ENCODE results near the gene NCDN. TPM values are rescaled to one million over a fixed set of nuclear protein-coding genes. Genes with fewer than 3 reads are reported as not detected.
A peak's percentile ranks its signal among the peaks of the same experiment; 100 is the strongest.

NCDN gene
- total RNA-seq, 4 donors from 2014 or later: 10.1 to 13.7 (median 12.1) TPM

DNA sequence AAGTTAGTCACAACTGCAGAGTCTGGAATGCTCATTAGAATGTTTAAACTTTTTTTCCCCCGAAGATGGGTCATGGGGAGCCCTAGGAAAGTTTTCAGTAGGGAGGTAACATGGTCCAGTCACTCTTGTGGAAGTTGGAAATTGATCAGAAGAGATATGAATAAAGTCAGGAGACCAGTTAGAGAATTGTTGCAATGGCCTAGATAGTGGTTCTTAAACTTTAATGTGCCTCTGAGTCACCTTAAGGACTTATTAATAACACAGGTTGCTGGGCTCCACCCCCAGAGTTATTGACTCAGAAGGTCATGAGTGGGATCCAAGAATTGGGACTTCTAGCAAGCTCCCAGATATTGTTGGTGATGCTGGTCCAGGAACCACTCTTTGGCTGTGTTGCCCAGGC, 12.3 kb downstream of the NCDN start:
- intact Hi-C loops (cut with DNase I): loop anchor here (5.0 to 10.0 kb wide), 2 partner anchors 65 to 202 kb away; no protein-coding TSS in a partner anchor
- no peak for DNase-seq
- H3K27ac ChIP-seq: no peak overlapping the region
- WGBS, 2 donors: 80 to 85% methylated on average over 1 of the region's 1 CpG
- H3K4me1 ChIP-seq: peaks cover 9 to 36% (median 15%) of the 10 kb centered on the region in 3 donors
- TF ChIP-seq CTCF (IDR thresholded peaks at IDR 0.05): no peak
- no peak for TF ChIP-seq POLR2A (IDR thresholded peaks at IDR 0.05)
- no peak overlapping the region for H3K4me3 ChIP-seq
- H3K27me3 ChIP-seq: peaks cover 0 to 68% (median 3%) of the 10 kb centered on the region in 4 donors
- H3K36me3 ChIP-seq: peaks cover 0 to 22% (median 0%) of the 10 kb centered on the region in 3 donors
- H3K9me3 ChIP-seq: no peaks in the 10 kb centered on the region

DNA sequence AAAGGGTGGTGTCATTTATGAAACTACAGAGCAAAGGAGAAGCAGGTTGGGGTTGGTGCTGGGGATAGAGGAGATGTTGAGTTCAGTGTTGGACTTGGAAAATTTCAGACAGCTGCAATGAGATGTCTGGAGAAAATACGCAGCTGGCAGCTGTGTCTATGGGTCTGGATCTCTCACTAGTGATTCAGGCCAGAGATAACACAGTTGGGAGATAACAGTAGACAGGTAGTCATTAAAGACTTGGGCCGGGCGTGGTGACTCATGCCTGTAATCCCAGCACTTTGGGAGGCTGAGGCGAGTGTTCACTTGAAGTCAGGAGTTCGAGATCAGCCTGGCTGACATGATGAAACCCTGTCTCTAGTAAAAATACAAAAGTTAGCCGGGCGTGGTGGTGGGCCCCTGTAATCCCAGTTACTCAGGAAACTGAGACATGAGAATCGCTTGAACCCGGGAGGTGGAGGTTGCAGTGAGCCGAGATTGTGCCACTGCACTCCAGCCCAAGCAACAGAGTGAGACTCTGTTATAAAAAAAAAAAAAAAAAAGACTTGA, 13.1 kb downstream of the NCDN start:
- intact Hi-C loops (cut with DNase I): no loop called here
- H3K9me3 ChIP-seq: no peaks in the 10 kb centered on the region
- no peak overlapping the region for H3K4me3 ChIP-seq
- peaks cover 0 to 74% (median 3%) of the 10 kb centered on the region in 4 donors for H3K27me3 ChIP-seq
- 75 to 82% methylated on average over 10 of the region's 10 CpGs for WGBS, 2 donors
- no peak overlapping the region for H3K27ac ChIP-seq
- peaks cover 10 to 42% (median 19%) of the 10 kb centered on the region in 3 donors for H3K4me1 ChIP-seq
- H3K36me3 ChIP-seq: peaks cover 0 to 15% (median 0%) of the 10 kb centered on the region in 3 donors
- TF ChIP-seq POLR2A (IDR thresholded peaks at IDR 0.05) (no peak), CTCF (IDR thresholded peaks at IDR 0.05) (no peak)
- no peak for DNase-seq

DNA sequence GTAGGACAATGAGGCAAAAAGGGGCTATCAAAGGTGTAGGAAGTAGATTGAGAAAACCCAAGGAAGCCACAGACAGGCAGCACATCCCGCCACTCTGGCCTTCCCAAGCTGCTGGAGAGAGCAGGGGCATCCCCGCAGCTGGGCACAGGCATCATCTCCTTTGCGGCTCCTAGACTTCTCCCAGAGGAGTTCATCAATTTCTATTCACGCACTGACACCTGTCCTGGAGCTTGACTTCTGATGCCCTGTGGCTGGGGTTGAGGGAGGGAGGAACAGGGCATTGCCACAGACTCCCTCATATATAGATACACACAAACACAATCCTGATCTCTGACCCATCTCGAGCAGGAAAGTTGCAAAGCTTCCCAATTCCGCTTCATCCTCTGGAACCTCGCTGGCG, 13.7 kb downstream of the NCDN start:
- H3K9me3 ChIP-seq: no peaks in the 10 kb centered on the region

DNA sequence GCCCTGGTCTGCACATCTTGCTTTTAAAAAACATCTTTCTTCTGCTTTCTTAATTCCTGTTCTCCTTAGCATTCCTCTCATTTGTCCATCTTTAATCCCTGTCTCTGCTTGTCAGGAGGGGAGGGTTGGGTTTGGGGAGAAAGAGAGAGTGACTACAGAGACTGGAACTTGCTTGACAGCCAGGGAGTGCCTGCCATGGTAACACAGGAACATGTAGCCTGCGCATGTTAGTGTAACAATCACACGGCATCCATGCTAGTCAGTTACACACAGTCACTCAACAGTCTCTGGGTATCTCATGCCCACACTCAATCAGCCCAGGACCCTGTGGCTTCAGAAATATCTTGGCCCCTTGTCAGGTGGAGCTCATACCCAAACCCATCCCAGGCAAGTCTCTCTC, 14.7 kb downstream of the NCDN start:
- TF ChIP-seq POLR2A (IDR thresholded peaks at IDR 0.05): no peak
- no peak for TF ChIP-seq CTCF (IDR thresholded peaks at IDR 0.05)
- H3K27me3 ChIP-seq: peaks cover 0 to 90% (median 3%) of the 10 kb centered on the region in 4 donors
- H3K27ac ChIP-seq: no peak overlapping the region
- DNase-seq: no peak
- H3K4me3 ChIP-seq: no peak overlapping the region
- 48 to 91% methylated on average over 2 of the region's 2 CpGs for WGBS, 2 donors
- intact Hi-C loops (cut with DNase I): no loop called here
- no peaks in the 10 kb centered on the region for H3K9me3 ChIP-seq
- no peaks in the 10 kb centered on the region for H3K36me3 ChIP-seq
- peaks cover 12 to 59% (median 19%) of the 10 kb centered on the region in 3 donors for H3K4me1 ChIP-seq

More for the DNA sequence above, 13.7 kb downstream of the NCDN start:
- TF ChIP-seq CTCF (IDR thresholded peaks at IDR 0.05) (no peak), POLR2A (IDR thresholded peaks at IDR 0.05) (no peak)
- Histone ChIP-seq H3K27me3 (peaks cover 0 to 80% (median 3%) of the 10 kb centered on the region in 4 donors), H3K4me3 (no peak overlapping the region), H3K4me1 (peaks cover 10 to 48% (median 19%) of the 10 kb centered on the region in 3 donors), H3K36me3 (peaks cover 0 to 9% (median 0%) of the 10 kb centered on the region in 3 donors), H3K27ac (no peak overlapping the region)
- WGBS, 2 donors: 87 to 93% methylated on average over 8 of the region's 8 CpGs
- DNase-seq: no peak
- intact Hi-C loops (cut with DNase I): no loop called here

- no peaks in the 10 kb centered on the region for H3K9me3 ChIP-seq
- TF ChIP-seq POLR2A (IDR thresholded peaks at IDR 0.05) (peak in 1 of 4 donors; percentile 26), CTCF (IDR thresholded peaks at IDR 0.05) (no peak)
- peaks cover 16 to 70% (median 19%) of the 10 kb centered on the region in 3 donors for H3K4me1 ChIP-seq
- no peak within 1 kb of the TSS for H3K27ac ChIP-seq
- intact Hi-C loops (cut with DNase I): no loop called here
- peak within 1 kb of the TSS; percentile 26 to 70 (median 48) for H3K4me3 ChIP-seq
- no peaks in the 10 kb centered on the region for H3K36me3 ChIP-seq
- 0 to 61% methylated on average over 1 to 12 of the region's 95 CpGs for WGBS, 2 donors
- peaks cover 0 to 96% (median 3%) of the 10 kb centered on the region in 4 donors for H3K27me3 ChIP-seq
- DNase-seq: no peak
Observed at GRCh38 chr1:35573198-35574124, 15.9 kb downstream of the NCDN start, which contains the start of gene TFAP2E. TSS of gene TFAP2E (plus strand) at chr1:35573314. CDS start at chr1:35573578, 264 bp downstream.
